ENCODE results near the gene ATP11A. TPM values are rescaled to one million over a fixed set of nuclear protein-coding genes. Genes with fewer than 3 reads are reported as not detected.

The ATP11A gene
- total and polyA plus RNA-seq, 9 of the 15 experiments (the other 6 are each of a cell fraction or from before 2014, with no cell fraction given): 0.38 to 34.2 (median 4.2) TPM

DNA sequence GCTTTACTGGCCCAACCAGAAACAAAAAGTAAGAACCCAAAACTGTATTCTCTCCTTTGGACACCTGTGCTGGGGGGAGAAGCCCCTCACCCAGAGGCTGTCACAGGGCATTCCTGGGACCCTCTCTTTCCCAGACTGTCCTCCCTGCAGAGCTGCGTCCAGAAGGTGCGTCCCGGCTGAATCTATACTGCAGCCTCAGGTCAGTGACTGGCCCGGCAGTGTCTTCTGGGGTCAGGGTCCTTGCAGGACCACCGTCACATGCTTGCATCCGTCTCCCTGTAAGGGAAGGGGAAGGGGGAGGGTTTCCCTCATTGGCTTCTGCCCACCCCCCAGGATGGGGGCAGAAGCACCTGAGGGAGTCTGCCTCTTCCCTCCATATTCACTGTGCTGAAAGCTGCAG lies 76.5 kb downstream of the ATP11A start (continued):
- TF ChIP-seq NFYB (IDR thresholded peaks at IDR 0.05; ENCODE audit: extremely low read depth, insufficient read length) (no peak), BCOR (IDR thresholded peaks at IDR 0.05) (no peak), IFI16 (CRISPR knock-in tag; IDR thresholded peaks at IDR 0.05) (no peak), CAMTA2 (CRISPR knock-in tag; conservative IDR thresholded peaks at IDR 0.05) (no peak)
- TF ChIP-seq, protein P1, sequence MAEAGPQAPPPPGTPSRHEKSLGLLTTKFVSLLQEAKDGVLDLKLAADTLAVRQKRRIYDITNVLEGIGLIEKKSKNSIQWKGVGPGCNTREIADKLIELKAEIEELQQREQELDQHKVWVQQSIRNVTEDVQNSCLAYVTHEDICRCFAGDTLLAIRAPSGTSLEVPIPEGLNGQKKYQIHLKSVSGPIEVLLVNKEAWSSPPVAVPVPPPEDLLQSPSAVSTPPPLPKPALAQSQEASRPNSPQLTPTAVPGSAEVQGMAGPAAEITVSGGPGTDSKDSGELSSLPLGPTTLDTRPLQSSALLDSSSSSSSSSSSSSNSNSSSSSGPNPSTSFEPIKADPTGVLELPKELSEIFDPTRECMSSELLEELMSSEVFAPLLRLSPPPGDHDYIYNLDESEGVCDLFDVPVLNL (CRISPR knock-in tag; IDR thresholded peaks at IDR 0.05; ENCODE audit: low read depth): no peak

DNA sequence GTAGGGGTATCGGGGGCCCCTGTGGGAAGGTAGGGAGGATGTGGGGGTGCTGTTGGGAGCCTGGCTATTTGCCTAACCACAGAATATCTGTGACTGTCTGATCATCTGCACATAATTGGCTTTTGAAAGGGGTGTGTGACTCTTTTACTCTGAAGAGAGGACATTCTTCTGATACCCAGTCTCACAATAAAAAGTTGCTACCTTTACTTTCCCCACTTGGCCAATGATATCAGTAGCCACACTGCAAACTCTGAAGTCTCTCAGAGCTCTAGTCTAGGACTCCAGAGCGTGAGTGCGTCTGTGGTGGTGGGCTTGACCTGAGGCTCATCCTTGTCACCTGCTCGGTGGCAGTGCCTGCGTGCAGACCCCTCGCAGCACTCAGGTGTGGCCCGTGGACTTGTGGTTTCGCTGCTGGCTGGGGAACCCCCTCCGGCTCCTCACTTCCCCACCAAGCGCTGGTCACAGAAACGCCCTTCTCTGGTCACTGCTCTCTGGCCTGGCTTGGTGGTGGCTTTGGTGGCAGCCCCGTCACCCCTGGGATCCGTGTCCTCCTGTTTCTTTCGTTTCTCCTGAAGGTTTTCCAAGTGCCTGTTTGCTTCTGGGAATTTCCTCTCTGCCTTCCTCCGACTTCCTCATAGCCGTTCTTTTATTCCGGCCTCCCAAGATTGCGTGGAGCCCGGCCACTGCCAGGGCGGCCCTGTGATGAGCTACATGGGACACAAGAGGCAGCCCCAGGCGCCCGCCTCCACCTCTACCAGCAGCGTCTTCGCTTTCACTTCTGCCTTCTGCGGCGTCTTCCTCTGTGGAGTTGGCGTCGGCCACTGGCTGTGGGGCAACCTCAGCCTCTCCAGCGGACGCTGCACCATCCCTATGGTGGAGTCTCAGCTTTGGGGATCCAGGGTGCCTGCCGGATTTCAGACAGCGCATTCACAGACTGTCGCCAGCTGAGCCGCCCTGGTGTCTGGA lies 78.0 kb downstream of the ATP11A start:
- Histone ChIP-seq H3K9me3 (replicated peaks; ENCODE audit: control insufficient read depth, insufficient read depth, low read depth, low read length) (no peaks in the 10 kb centered on the region), H3K27me3 (ENCODE audit: control insufficient read depth in 2 of 2, insufficient read depth in 2 of 2, low read length in 2 of 2) (no peaks in the 10 kb centered on the region), H3K9ac (ENCODE audit: insufficient read depth in 1 of 2, low read depth in 2 of 2, low read length in 2 of 2) (no peak overlapping the region), H3K4me1 (replicated peaks in 1 of 2; ENCODE audit: control insufficient read depth in 2 of 2, insufficient read depth in 2 of 2, low read length in 2 of 2) (peaks cover 3 to 24% of the 10 kb centered on the region in 2 experiments; a peak in 3 of 5 replicates), H3K4me2 (ENCODE audit: insufficient read depth, low read length) (no peak overlapping the region), H3K9me1 (ENCODE audit: control insufficient read depth, insufficient read depth, low read length) (no peaks in the 10 kb centered on the region), H2AFZ (ENCODE audit: low read depth, low read length) (no peak overlapping the region), H3K27ac (ENCODE audit: extremely low read depth, low read depth, low read length) (no peak overlapping the region), H4K20me1 (replicated peaks; ENCODE audit: control insufficient read depth, insufficient read depth, low read length) (peaks cover 3% of the 10 kb centered on the region), H3K4me3 (no peak overlapping the region), H3K79me2 (ENCODE audit: control insufficient read depth, insufficient read depth, low read length) (peaks cover 2% of the 10 kb centered on the region; the same call in 2 of the 3 replicates), H3K36me3 (ENCODE audit: control insufficient read depth, insufficient read depth, low read length) (no peaks in the 10 kb centered on the region)
- ChIA-PET POLR2A (interaction anchor here (0.5 kb wide), 1 partner anchor 90 kb away, joined by 3 read pairs; no protein-coding TSS in a partner anchor), CTCF (ENCODE audit: low intra/inter-chr PET ratio) (no interaction called here)
- no peak for FAIRE-seq
- ATAC-seq: no peak
- DNase-seq (ENCODE audit: extremely low read depth in 1 of 4, low spot score in 3 of 4): no peak
- intact Hi-C loops (cut with micrococcal nuclease) (no loop called here), in situ Hi-C loops (cut with MboI) (no loop called here)
- 87% methylated on average over 21 of the region's 34 CpGs for WGBS (ENCODE audit: insufficient coverage, low coverage, missing lambda C conversion rate)
- no TSS peak for BruUV-seq (replicated peaks)
- TF ChIP-seq CBX5 (IDR thresholded peaks at IDR 0.05; ENCODE audit: borderline replicate concordance, low read depth) (no peak), HDAC8 (tag; IDR thresholded peaks at IDR 0.05) (no peak), ETS2 (tag; IDR thresholded peaks at IDR 0.05; ENCODE audit: borderline replicate concordance, poor library complexity, severe bottlenecking) (no peak), SNRNP70 (optimal IDR thresholded peaks at IDR 0.05; ENCODE audit: low read depth, low read length) (no peak), MAZ (CRISPR knock-in tag; conservative IDR thresholded peaks at IDR 0.05 in 1 of 2, IDR thresholded peaks at IDR 0.05 in 1 of 2) (no peak), ZNF121 (CRISPR knock-in tag; conservative IDR thresholded peaks at IDR 0.05) (no peak)
- TF ChIP-seq, protein P2, sequence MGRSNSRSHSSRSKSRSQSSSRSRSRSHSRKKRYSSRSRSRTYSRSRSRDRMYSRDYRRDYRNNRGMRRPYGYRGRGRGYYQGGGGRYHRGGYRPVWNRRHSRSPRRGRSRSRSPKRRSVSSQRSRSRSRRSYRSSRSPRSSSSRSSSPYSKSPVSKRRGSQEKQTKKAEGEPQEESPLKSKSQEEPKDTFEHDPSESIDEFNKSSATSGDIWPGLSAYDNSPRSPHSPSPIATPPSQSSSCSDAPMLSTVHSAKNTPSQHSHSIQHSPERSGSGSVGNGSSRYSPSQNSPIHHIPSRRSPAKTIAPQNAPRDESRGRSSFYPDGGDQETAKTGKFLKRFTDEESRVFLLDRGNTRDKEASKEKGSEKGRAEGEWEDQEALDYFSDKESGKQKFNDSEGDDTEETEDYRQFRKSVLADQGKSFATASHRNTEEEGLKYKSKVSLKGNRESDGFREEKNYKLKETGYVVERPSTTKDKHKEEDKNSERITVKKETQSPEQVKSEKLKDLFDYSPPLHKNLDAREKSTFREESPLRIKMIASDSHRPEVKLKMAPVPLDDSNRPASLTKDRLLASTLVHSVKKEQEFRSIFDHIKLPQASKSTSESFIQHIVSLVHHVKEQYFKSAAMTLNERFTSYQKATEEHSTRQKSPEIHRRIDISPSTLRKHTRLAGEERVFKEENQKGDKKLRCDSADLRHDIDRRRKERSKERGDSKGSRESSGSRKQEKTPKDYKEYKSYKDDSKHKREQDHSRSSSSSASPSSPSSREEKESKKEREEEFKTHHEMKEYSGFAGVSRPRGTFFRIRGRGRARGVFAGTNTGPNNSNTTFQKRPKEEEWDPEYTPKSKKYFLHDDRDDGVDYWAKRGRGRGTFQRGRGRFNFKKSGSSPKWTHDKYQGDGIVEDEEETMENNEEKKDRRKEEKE (IDR thresholded peaks at IDR 0.05; ENCODE audit: borderline replicate concordance in 1 of 2, control insufficient read depth in 1 of 2, low read depth in 2 of 2, low read length in 1 of 2): no peak
- TF ChIP-seq, protein P3, sequence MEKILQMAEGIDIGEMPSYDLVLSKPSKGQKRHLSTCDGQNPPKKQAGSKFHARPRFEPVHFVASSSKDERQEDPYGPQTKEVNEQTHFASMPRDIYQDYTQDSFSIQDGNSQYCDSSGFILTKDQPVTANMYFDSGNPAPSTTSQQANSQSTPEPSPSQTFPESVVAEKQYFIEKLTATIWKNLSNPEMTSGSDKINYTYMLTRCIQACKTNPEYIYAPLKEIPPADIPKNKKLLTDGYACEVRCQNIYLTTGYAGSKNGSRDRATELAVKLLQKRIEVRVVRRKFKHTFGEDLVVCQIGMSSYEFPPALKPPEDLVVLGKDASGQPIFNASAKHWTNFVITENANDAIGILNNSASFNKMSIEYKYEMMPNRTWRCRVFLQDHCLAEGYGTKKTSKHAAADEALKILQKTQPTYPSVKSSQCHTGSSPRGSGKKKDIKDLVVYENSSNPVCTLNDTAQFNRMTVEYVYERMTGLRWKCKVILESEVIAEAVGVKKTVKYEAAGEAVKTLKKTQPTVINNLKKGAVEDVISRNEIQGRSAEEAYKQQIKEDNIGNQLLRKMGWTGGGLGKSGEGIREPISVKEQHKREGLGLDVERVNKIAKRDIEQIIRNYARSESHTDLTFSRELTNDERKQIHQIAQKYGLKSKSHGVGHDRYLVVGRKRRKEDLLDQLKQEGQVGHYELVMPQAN (IDR thresholded peaks at IDR 0.05; ENCODE audit: borderline replicate concordance): no peak
